Femur (tissue), 1 donor: Measurements from ENCODE around the gene LIMCH1.

Experiments
- DNase-seq: peaks from one replicate; pipeline ENCODE4 v3.0.0-alpha.2; 2017

LIMCH1 gene

DNA sequence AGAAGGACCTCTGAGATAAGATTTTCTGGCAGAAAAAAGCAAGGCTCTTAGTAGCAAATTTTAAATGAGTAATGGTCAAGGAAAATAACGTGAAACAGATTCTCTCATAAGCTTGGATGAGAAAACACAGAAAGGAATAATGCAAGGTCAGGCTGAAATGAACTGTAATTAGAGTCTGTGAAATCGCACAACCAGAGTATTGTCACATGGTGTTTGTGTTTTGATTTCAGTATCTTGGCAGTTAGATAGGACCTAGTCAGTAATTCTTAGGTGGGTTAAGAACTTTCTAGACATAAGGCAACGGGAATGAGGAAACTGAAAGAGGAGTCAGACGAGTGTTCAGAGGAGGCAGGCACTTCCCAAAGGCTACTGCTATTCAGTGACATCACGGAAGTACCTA lies 34.6 kb downstream of the LIMCH1 start:
- DNase-seq, result no peak

DNA sequence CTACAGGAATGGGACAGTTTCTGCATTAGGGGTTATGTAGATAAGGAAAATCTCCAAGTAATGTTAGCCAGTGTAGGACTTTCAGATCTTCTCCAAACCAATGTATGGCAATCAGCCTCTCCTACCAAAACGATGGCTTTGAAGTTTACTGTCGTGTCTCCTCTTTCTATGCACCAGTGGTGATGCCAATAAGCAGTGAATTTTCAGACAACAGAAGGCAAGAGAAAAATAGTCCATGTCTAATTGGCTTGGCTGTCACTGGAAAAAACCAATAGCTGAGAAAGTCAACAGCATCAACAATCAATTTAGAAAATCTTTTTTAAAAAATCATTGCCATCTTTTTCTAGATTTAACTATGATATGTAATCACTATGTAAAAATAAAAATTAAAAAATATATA lies 35.0 kb downstream of the LIMCH1 start:
- DNase-seq, result no peak

DNA sequence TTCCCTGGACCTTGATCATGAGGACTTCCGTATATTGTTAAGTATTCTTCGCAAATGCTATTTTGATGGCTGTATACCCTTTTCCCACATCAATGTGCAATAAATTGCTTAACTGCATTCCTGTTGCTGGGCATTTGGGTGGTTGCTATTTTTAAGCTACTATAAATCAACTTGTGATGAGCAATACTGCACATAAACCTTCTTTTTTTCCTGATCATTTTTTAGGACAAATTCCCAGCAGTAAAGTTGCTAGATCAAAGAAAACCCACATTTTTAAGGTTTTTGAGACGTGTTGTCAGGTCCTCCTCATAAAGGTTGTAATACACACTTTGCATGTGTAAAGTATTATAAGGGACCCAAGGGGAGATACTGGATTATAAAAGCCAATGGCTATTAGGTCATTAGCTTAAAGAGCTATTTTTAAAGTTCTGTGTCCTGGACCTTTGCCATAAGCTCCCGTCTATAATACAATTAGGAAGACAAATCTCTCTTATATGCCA lies 35.6 kb downstream of the LIMCH1 start:
- DNase-seq, result no peak

DNA sequence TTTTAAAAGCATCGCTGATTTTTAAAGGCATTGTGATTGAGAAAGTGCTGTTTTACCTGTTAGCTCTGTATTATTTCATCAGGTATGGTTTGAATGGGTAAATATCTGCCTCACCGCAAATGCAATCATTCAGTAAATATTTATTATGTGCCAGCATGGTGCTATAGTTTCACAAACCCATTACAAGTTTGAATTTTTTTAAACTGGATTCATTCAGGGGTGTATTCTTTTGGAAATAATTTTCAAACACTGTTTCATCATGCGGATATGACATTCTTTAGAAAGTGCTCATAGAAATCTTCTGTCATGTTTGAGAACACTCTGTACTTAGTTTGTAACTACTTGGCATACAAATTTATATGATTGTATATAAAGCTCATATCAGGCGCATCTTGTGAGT lies 37.2 kb downstream of the LIMCH1 start:
- DNase-seq, result no peak

DNA sequence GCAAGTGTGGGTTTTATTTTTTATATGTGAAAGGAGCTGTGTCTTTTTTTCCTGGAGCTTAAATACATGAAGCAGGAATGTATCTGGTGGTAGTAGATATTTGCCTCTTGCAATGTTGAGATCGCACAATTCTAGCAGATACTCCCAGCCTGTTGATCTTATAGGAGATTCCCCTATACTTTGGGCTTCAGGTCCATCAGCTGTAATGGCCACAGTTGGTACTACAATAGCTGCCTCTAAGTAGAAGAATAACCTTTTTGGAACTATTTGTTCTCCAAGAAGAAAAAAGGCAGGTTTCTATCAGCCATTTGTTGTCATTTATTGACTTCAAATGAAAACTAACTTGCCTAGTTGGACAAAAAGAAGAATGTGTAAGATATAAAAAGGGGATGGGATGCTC lies 37.7 kb downstream of the LIMCH1 start:
- no peak for DNase-seq

DNA sequence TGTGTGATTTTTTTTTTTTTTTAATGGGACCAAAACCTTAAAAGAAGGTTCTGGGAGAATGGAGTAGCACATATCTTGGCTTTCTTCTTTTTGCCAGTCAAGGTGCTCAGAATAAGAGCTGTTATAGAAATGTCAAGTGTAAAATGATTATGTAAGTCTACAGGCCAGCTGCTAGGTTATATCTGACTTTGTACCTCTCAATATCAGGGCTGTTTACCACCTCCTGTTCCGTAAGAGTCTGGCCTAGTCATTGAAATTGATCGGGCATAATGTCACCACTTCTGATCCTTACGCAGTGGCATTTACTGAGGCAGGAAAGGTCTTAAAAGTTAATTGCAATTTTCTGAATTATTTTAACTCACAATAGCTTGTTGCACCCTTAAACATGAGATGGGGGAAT lies 41.1 kb downstream of the LIMCH1 start:
- no peak for DNase-seq

DNA sequence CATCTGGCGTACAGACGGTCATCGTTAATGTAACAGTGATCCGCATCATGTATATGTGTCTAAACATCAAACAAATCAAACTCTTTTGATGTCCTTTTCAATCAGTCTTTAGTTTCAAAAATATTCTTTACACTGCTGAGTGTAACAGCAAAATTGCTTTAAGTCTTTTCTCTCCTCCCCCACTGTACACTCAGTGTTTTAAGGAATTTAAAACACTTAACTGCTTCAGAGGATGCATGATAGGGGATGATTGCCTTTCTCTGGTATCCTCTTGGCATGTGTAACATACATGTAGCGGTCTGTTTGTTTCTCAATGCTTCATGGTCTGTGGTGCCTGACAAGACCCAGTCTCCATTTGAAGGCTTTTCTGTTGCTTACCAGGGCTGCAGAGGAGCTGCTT lies 41.6 kb downstream of the LIMCH1 start:
- DNase-seq, result no peak

DNA sequence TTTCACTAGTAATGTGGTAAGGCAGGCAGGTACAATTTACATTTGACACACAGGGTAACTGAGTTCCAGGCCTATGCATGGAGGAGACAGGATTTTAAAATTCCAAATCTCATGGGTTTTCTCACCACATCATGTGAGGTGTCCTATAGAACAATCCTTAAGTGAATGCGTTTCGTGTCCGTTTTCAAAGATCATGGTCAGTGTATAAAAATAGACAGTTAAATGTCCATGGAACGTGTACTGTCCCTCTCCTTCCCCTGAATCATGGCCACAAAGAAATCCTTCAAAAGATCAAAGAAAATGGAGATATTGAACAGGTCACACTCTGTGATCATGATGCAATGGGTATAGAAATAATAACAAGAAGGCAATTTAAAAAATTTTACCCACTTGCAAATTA lies 42.0 kb downstream of the LIMCH1 start:
- no peak for DNase-seq

DNA sequence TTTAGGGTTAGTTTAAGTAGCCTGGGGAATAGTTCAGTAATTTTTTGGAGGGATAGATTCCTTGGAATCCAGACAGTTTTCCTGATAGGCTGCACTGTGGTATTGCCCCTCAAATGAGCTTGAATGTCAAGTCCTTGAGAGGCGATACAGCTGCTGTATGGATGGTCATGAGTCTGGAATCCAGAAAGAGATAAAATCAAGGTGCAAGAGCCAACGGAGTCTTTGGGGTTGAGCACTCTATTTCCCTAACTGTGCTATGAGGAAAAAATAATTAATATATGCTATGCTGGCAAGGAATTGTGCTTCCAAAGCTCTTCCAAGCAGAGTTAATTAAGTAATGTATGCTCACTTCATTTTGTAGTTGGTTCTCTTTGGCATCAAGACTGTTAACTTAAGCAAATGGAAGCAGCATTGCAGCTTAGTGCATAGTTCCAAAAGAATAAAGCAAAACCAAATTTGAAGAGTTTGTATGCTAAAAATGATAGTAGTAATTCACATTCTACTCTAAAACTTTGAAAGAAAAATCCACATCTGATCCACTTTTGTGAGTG lies 48.8 kb downstream of the LIMCH1 start:
- no peak for DNase-seq

DNA sequence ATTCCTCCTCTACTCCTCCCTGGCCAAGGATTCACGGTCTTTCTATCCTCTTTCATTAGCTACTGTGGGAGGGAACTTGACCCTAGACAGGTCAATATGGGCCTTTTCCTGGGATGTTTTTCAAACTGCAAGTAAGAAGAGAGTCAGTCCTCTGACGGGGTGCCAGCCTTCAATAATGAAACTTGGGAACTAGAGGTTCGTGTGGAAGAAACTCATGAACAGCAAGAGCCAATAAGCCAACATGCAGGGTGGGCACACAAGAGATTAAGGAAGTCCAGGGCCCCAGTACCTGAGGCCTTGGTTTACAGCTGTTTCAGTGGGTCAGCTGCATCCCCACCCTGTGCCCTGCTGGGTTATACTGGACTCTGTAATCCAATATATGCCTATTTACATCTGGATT lies 49.3 kb downstream of the LIMCH1 start:
- no peak for DNase-seq

DNA sequence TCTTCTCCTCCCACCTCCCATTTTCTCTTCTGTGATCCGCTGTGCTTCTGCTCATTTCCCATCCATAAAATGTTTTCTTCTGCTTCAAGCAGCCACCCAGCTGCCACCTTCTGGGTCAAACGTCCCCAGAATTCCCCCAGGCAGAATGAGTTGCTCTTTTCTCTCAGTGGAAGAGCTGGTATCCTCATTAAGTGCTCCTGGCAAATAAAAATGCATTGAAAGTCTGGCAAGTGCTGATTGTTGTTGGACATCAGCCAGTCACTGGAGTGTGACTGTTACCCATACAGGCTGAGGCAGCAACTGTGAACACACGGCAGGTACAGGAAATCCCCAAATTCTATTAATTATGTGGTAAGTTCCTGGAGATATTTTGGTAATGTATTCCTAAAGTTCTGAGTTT lies 52.6 kb downstream of the LIMCH1 start:
- peak; percentile 44 for DNase-seq

DNA sequence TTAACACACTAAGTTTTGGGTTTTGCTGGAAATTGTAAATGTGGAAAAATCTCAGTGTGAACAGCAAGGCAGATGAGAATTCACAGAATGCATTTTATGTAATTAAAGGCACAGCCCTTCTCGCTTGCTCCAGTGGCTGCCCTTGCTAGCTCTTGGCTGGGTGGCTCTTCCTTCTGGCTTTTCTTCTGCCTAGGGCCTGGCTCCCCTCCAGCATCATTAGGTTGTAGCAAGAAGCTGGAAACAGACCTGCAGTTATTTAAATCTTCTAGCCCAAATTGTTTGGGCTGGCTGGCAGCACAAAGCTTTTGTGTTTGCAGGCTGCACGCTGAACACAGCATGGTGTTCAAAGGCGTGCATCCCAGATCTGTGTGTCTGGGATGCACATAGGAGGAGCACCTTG lies 56.5 kb downstream of the LIMCH1 start:
- peak; percentile 74 for DNase-seq

DNA sequence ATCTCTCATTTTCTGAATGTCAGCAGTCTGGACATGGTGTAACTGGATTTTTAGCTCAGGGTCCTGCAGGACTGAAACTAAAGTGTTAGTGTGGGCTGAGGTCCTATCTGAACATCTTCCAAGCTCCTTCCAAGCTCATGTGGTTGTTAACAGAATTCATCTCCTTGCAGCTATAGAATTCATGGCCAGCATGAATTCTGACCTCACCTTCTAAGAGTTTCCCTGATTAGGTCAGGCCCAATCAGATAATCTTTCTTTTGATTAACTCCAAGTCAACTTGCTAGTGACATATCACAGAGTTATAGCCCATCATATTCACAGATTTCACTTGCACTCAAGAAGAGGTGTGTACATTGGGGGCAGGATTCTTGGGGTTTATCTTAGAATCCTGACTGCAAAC lies 59.5 kb downstream of the LIMCH1 start:
- DNase-seq, result no peak

DNA sequence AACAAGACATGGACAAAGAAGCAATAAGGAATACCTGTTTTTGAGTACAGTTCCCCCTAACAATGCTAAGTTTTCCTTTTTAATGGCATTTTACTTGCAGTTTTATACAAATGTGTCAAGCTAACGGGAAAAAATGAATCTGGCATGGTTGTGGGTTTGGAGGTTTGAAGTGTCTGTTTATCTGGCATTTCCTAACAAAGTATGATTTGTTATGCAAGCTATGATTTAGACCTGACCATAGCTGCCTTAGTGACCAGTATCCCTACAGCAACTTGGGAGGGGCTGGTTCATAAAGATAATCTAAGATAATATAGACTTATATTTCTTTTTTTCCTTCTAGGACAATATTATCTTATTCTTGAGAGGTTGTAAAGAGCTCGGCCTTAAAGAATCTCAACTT lies 60.6 kb downstream of the LIMCH1 start:
- no peak for DNase-seq

DNA sequence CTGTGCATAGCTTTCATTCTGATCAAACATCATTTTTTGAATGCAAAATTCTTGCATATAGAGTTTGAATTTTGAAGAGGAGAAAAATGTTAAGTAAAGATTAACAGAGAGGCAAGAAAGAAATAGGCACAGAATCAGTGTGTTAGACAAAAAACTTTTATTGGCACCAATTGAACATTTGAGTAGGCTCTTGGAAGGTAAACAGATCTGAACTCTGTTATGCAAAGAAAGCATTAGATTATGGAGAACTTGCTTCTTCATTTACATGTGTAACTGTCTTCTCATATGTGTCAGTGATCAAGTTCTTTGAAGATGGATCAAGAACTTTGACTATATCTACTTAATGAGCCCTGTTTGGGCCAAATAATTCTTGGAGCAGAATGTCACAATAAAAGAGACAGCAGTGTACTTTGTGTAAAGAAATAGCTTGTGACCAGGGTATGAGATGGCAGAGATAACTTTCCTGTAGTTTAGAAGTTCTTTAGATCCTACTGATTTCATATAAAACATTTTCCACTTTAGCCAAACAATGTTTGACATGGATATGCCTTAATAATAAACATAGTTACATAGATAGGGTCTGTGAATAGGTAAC lies 61.3 kb downstream of the LIMCH1 start:
- no peak for DNase-seq

DNA sequence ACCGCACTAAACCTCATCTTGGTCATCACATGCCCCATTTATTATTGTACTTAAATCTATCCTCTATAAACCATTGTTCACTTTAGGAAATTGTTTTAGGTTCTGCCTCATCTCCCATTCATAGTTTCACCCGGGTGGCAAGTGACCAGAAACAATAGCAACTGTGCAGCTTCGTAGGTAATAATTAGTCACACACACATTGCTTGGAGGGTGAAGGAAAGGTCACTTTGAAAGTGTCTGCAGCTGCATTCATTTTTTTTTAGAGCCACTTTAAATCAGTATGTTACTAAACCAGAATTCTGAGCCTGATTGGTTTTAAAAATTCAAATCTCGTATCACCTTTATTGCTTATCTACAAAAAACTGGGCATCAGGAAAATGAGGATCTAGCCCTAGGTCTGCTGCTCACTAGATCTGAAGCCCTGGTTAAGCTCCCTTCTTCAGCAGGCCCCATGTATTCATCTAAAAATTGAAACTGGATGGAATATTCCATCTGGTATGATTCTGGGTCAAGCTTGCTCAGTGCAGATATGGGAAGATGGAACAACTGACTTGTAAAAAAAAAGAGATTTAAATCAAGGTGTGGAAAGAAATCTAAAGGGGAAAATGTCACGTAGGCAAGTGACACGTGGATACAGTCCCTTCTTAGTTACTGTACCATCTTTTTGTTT lies 62.4 kb downstream of the LIMCH1 start:
- no peak for DNase-seq

DNA sequence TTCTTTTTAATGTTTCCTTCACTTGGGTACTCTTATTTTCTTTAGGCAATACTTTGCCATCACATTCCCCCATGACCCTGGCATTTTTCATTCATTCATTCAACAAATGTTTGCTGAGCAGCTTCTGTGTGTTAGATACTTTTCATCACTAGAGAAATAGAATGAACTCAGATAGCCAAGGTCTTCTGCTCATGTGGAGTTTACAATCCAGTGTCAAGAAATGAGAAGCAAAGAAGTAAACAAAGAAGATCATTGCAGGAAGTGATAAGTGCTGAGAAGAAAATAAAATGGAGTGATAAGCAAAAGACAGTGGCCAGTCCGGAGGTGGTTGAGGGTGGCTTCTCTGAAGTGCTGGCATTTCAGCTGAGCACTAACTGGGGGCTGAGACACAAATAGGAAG lies 63.1 kb downstream of the LIMCH1 start:
- DNase-seq, result no peak

DNA sequence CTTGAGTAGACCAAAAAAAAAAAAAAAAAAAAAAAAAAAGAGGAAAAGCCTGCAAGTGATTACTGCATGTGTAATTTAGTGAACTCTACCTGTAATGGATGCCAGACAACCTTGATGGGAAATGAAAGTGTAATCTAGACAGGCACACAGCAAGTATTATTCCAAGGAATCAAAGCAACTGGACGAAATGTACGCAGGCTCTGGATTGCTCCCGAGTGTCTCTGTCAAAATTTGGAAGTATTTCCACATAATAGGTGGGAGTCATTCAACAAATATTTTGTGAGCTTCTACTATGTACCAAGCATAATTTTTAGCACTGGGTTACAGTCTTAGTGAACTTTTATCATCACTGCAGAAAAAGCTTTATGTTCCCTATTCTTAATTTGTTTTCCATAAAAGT lies 64.2 kb downstream of the LIMCH1 start:
- no peak for DNase-seq

DNA sequence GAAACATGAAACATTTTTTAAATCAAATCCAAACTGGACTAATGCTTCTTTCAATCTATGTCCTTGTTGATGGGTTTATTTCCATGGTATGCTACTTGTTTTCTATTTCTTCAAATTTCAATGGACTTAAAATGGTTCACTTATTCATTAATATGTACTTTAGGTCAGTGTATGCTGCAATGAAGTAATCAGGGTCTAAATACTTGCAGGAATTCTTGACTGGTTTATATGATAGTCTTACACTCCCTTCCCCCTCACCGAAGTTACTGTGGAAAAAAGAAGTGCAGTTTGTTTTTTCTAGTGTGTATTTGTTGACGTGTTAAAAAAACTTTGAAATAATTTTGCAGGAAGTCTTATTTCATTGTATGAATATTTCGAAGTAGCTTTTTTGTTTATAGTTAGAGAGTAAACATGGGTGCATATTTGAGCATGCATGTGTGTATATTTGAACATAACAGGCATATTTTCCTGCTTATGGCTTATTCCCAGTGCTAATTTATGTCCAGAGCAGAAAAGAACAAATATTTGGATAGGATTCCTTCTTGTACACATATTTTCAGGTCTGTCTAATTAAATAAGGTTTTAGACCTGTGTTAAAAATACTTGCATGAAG lies 65.0 kb downstream of the LIMCH1 start:
- DNase-seq, result no peak

DNA sequence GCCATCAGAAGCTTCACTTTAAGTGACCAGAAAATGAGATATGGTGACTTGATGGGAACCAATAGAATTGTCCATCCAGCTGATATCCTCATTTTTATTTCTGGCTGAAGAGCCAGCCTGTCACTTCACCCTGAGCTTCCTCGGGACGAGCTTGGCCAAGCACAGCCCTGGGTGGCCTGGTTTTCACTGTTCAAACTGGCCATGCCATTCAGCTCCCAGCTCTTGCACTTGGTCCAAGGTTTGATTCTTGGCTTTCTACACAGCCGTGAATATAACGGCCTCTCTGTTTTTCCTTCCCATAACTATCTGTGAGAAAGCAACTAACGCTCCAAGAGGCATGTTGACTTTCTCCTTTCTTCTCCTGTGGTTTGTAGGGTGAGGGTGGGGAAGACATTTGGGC lies 71.9 kb downstream of the LIMCH1 start:
- no peak for DNase-seq

DNA sequence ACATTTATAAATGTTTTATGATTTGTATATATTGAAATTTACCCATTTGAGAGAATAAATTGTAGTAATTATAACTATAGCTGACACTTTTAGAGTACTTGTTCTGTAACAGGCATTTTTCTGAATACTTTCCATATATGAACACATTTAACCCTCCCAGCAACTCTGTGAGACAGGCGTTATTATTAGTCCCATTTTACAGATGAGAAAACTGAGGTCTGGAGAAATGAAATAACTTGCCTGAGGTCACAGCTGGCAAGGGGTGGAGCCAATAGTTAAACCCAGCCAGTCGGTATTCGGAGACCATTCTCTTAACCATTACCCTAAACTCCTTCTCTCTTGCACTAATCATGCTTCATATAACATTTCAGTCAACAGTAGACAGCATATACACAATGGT lies 72.5 kb downstream of the LIMCH1 start:
- DNase-seq, result no peak

DNA sequence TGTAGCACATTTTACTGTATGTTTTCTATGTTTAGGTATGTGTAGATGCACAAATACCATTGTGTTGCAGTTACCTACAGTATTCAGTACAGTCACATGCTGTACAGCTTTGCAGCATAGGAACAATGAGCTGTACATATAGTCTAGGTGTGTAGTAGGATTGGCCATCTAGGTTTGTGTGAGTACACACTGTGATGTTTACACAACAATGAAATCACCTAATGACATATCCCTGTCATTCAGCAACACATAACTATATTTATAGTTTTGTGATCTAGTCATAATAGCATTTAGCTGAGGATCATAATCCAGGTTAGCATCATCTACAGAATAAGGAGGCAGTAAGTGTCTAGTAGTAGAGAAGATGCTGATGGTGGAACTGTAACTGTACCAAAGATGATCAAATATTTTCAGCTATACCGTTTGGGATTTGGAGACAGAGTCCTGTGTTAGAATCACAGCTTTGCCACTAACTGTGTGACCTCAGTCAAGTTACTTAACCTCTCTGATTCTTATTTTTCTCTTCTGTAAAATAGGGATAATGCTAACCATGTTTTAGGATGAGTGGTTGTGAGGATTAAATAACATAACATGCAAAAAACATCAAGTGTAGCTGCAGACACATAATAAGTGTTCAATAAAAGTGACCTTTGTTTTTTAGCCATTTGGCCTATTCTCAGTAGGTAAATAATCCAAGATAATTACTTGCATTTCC lies 73.3 kb downstream of the LIMCH1 start:
- DNase-seq, result no peak
